ENCODE data around the gene NXPE1. TPM values are rescaled to one million over a fixed set of nuclear protein-coding genes. Genes with fewer than 3 reads are reported as not detected.

The NXPE1 gene
- total RNA-seq, 1 experiment from 2014 or later, result not detected

DNA sequence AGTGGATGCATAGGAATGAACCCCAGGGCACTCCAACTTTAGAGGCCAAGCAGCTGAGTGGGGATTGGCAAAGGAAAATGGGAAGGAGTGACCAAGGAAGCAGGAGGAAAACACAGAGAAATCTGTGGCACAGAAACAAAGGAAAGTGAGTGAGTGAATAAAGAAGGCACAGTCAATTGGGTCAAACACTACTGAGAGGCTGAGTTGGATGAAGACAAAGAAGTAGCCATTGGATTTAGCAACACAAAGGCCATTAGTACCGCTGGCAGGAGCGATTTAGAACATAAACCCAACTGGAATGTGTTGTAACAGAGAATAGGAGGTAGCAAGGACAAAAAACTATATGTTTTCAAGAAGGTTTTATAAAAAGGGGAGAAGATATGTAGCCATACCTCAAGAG, 6.6 kb upstream of the NXPE1 start:
- Mint-ChIP-seq H3K4me3 (no peak overlapping the region), H3K27ac (peak overlapping the region; percentile 71), H3K9me3 (peaks cover 13% of the 10 kb centered on the region), H3K36me3 (peaks cover 2% of the 10 kb centered on the region; the same call in 1 of the 2 replicates), H3K4me1 (peaks cover 33% of the 10 kb centered on the region), H3K27me3 (ENCODE audit: low read depth) (no peaks in the 10 kb centered on the region)
- DNase-seq (ENCODE audit: low spot score) (no peak), ATAC-seq (peak; percentile 74)
- TF ChIP-seq, protein P1, sequence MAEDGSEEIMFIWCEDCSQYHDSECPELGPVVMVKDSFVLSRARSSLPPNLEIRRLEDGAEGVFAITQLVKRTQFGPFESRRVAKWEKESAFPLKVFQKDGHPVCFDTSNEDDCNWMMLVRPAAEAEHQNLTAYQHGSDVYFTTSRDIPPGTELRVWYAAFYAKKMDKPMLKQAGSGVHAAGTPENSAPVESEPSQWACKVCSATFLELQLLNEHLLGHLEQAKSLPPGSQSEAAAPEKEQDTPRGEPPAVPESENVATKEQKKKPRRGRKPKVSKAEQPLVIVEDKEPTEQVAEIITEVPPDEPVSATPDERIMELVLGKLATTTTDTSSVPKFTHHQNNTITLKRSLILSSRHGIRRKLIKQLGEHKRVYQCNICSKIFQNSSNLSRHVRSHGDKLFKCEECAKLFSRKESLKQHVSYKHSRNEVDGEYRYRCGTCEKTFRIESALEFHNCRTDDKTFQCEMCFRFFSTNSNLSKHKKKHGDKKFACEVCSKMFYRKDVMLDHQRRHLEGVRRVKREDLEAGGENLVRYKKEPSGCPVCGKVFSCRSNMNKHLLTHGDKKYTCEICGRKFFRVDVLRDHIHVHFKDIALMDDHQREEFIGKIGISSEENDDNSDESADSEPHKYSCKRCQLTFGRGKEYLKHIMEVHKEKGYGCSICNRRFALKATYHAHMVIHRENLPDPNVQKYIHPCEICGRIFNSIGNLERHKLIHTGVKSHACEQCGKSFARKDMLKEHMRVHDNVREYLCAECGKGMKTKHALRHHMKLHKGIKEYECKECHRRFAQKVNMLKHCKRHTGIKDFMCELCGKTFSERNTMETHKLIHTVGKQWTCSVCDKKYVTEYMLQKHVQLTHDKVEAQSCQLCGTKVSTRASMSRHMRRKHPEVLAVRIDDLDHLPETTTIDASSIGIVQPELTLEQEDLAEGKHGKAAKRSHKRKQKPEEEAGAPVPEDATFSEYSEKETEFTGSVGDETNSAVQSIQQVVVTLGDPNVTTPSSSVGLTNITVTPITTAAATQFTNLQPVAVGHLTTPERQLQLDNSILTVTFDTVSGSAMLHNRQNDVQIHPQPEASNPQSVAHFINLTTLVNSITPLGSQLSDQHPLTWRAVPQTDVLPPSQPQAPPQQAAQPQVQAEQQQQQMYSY (CRISPR knock-in tag; IDR thresholded peaks at IDR 0.05), result no peak
- no peak for TF ChIP-seq ZNF317 (CRISPR knock-in tag; IDR thresholded peaks at IDR 0.05; ENCODE audit: borderline replicate concordance, low read depth)
- ChIA-PET POLR2A (no interaction called here), CTCF (no interaction called here)

DNA sequence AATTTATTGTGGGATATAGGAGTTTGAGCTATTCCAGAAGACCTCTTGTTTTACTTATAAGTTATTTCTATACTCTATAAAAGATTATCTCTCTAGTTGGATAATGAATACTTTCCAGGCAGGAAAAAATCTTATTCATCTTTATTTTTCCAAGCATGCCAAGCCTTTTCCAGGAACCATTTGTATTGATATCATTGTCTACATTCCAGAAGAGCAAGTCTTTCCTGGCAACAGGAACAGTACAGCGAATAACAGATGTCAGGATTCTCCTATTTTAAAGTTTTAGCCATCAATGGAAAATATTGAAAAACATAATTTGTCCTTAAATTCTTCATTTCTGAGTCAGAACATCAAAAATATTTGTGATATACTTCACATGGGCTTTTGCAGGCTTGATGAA, 5.2 kb upstream of the NXPE1 start:
- H3K27me3 Mint-ChIP-seq (ENCODE audit: low read depth), result no peaks in the 10 kb centered on the region
- H3K27ac Mint-ChIP-seq, result no peak overlapping the region
- ChIA-PET POLR2A (no interaction called here), CTCF (no interaction called here)
- ATAC-seq (no peak), DNase-seq (ENCODE audit: low spot score) (no peak)
- H3K4me1 Mint-ChIP-seq, result peaks cover 30% of the 10 kb centered on the region
- H3K4me3 Mint-ChIP-seq, result no peak overlapping the region
- TF ChIP-seq NR2C2 (CRISPR knock-in tag; IDR thresholded peaks at IDR 0.05) (no peak), EMX1 (CRISPR knock-in tag; IDR thresholded peaks at IDR 0.05) (no peak), ZNF423 (CRISPR knock-in tag; IDR thresholded peaks at IDR 0.05) (no peak), OVOL2 (CRISPR knock-in tag; IDR thresholded peaks at IDR 0.05; ENCODE audit: borderline replicate concordance) (no peak), FOXK1 (CRISPR knock-in tag; IDR thresholded peaks at IDR 0.05) (no peak), ZBTB21 (CRISPR knock-in tag; IDR thresholded peaks at IDR 0.05; ENCODE audit: borderline replicate concordance) (no peak), NFE2L1 (CRISPR knock-in tag; IDR thresholded peaks at IDR 0.05) (no peak), SMAD4 (CRISPR knock-in tag; IDR thresholded peaks at IDR 0.05) (no peak), GRHL2 (CRISPR knock-in tag; IDR thresholded peaks at IDR 0.05; ENCODE audit: insufficient replicate concordance, severe bottlenecking) (no peak), FOXP1 (CRISPR knock-in tag; IDR thresholded peaks at IDR 0.05; ENCODE audit: borderline replicate concordance) (no peak), CREM (CRISPR knock-in tag; IDR thresholded peaks at IDR 0.05) (no peak), RELA (CRISPR knock-in tag; IDR thresholded peaks at IDR 0.05; ENCODE audit: borderline replicate concordance) (no peak), SMAD3 (CRISPR knock-in tag; IDR thresholded peaks at IDR 0.05; ENCODE audit: borderline replicate concordance) (no peak)
- TF ChIP-seq, protein P2, sequence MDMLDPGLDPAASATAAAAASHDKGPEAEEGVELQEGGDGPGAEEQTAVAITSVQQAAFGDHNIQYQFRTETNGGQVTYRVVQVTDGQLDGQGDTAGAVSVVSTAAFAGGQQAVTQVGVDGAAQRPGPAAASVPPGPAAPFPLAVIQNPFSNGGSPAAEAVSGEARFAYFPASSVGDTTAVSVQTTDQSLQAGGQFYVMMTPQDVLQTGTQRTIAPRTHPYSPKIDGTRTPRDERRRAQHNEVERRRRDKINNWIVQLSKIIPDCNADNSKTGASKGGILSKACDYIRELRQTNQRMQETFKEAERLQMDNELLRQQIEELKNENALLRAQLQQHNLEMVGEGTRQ (CRISPR knock-in tag; IDR thresholded peaks at IDR 0.05), result no peak
- TF ChIP-seq, protein P3, sequence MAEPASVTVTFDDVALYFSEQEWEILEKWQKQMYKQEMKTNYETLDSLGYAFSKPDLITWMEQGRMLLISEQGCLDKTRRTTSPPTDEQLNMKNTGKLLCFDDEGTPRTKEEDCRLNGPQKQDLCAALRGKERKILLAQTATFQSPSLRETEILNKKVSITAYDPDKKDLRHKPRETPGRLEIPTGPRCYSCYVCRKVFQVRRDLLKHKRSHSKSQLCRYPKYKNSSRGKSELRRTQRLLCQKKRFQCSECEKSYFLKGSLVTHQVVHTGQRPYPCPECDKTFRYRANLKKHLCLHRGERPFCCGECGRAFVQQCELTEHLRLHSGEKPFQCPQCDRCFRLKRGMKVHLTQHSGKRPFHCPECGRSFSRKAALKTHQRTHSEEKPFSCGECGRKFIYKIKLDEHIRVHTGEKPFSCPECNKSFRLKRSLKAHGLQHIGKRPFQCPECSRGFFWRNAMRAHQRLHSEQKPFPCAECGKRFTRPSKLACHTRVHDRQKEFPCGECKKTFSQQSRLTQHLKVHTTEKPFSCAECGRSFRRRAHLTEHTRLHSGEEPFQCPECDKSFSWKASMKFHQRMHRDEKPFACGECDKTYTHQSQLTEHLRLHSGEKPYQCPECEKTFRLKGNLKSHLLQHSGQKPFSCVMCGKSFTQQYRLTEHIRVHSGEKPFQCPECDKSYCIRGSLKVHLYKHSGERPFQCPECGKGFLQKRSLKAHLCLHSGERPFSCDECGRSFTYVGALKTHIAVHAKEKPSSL (CRISPR knock-in tag; conservative IDR thresholded peaks at IDR 0.05), result no peak
- H3K36me3 Mint-ChIP-seq, result no peaks in the 10 kb centered on the region
- peaks cover 8% of the 10 kb centered on the region for H3K9me3 Mint-ChIP-seq

DNA sequence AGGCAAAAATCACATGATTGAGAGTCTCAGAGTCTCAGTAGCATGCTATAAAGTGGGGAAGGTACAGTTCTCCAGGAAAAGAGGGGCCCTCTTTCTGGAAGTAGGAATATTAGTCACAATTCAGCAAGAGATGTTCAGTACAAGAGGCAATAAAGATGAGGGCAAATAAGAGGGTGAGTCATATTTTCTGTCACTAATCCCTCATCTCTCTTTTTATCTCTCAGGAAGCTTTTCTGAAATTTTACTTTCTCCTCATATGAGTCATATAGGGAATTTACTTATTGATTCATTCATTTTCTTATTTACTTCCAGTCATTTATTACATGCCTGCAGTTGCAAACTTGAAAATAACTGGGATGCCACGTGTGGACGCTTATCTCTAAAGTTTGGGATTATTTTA, 3.4 kb upstream of the NXPE1 start:
- Mint-ChIP-seq H3K4me1 (peaks cover 29% of the 10 kb centered on the region), H3K9me3 (peaks cover 8% of the 10 kb centered on the region), H3K36me3 (no peaks in the 10 kb centered on the region), H3K27me3 (ENCODE audit: low read depth) (no peaks in the 10 kb centered on the region), H3K4me3 (no peak overlapping the region), H3K27ac (no peak overlapping the region)
- TF ChIP-seq TP53 (CRISPR knock-in tag; IDR thresholded peaks at IDR 0.05) (no peak), MXD4 (CRISPR knock-in tag; IDR thresholded peaks at IDR 0.05; ENCODE audit: borderline replicate concordance) (no peak)
- TF ChIP-seq, protein P4, sequence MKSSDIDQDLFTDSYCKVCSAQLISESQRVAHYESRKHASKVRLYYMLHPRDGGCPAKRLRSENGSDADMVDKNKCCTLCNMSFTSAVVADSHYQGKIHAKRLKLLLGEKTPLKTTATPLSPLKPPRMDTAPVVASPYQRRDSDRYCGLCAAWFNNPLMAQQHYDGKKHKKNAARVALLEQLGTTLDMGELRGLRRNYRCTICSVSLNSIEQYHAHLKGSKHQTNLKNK (CRISPR knock-in tag; IDR thresholded peaks at IDR 0.05), result no peak
- TF ChIP-seq, protein P3 (CRISPR knock-in tag; conservative IDR thresholded peaks at IDR 0.05), result no peak
- TF ChIP-seq, protein P5, sequence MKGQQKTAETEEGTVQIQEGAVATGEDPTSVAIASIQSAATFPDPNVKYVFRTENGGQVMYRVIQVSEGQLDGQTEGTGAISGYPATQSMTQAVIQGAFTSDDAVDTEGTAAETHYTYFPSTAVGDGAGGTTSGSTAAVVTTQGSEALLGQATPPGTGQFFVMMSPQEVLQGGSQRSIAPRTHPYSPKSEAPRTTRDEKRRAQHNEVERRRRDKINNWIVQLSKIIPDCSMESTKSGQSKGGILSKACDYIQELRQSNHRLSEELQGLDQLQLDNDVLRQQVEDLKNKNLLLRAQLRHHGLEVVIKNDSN (CRISPR knock-in tag; IDR thresholded peaks at IDR 0.05), result no peak
- TF ChIP-seq, protein P6, sequence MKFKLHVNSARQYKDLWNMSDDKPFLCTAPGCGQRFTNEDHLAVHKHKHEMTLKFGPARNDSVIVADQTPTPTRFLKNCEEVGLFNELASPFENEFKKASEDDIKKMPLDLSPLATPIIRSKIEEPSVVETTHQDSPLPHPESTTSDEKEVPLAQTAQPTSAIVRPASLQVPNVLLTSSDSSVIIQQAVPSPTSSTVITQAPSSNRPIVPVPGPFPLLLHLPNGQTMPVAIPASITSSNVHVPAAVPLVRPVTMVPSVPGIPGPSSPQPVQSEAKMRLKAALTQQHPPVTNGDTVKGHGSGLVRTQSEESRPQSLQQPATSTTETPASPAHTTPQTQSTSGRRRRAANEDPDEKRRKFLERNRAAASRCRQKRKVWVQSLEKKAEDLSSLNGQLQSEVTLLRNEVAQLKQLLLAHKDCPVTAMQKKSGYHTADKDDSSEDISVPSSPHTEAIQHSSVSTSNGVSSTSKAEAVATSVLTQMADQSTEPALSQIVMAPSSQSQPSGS (CRISPR knock-in tag; IDR thresholded peaks at IDR 0.05; ENCODE audit: borderline replicate concordance, low read depth), result no peak
- ChIA-PET POLR2A (no interaction called here), CTCF (no interaction called here)
- no peak for ATAC-seq
- no peak for DNase-seq (ENCODE audit: low spot score)
